GM10266 (cell line): Measurements from ENCODE around the gene CAPN12.
"Not testable (repeated sequence)": the region's sequence is repeated elsewhere in the genome, so short reads cannot be mapped to it uniquely, and the experiment has no call there.

Experiments
- DNase-seq: peaks from one replicate; pipeline ENCODE4 v3.0.0; 2012; ENCODE audit errors: extremely low spot score
- CTCF ChIP-seq: IDR thresholded peaks from 2 replicates; pipeline ENCODE4 v1.5.1; 2012; ENCODE audit warnings: mild to moderate bottlenecking, low read depth; ENCODE audit not compliant: control insufficient read depth, insufficient read depth; ENCODE audit errors: missing control alignments

Gene CAPN12

GRCh38 chr19:38774181-38774950, 30.1 kb upstream of the CAPN12 start:
- no peak for TF ChIP-seq CTCF
- DNase-seq: no peak

- TF ChIP-seq CTCF: no peak
- DNase-seq: no peak
These were observed 29.3 kb upstream of the CAPN12 start, which contains the start of gene LGALS7 for GRCh38 chr19:38773469-38774177. Gene LGALS7 (minus strand): TSS chr19:38773517. CDS start chr19:38773492, 25 bp downstream.

DNA sequence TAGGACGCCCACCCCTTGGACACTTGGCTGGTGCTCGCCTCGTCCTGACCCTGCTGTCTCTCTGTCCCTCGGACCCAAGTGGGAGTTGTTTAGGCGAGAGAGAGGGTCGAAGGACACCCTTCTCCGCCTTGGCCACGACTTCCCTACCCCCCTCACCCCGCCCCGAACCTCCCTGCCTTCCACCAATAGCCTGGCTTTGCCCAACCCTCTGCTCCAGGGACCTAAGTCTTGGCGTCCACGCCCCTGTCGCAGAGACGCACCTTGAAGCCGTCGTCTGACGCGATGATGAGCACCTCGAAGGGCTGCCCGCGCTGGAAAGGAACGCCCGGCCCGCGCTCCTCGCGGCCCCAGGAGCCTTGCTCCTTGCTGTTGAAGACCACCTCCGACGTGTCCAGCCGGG, 27.3 kb upstream of the CAPN12 start:
- not testable (repeated sequence) for DNase-seq

- DNase-seq: not testable (repeated sequence)
These were observed 26.6 kb upstream of the CAPN12 start for GRCh38 chr19:38770949-38771275.

- not testable (repeated sequence) for DNase-seq
These were observed 26.1 kb upstream of the CAPN12 start for GRCh38 chr19:38770228-38770948.

DNA sequence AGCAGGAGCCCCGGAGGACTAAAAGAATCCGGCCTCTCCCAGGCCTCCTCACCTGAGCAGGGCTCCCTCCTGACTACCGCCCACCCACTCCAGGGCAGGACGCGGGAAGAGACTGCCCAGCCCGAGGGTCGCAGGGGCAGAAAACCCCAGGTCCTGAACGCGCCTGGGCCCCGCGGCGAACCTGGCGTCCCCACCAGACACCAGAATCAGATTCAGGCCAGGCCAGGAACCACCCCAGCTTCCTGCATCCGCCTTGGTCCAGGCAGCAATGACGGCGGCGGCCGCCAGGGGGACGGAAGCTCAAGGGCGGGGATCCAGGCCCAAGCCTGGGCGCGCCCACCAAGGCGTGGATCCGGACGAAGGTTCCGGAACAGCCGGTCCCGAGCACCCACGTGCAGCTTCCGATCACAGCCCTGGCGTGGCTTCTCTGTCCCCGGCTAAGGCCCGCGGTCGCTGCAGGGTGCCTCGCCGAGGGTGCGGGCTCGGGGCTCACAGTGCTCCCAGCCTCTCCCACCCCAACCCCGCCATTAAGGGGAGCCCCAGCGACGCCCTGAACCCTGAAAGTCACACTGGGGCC, 25.4 kb upstream of the CAPN12 start:
- DNase-seq: peak; percentile 88
- peak; percentile 81 for TF ChIP-seq CTCF

- DNase-seq: no peak
- TF ChIP-seq CTCF: no peak
These were observed 22.2 kb upstream of the CAPN12 start for GRCh38 chr19:38766276-38767047.

GRCh38 chr19:38765214-38765613, 20.9 kb upstream of the CAPN12 start:
- TF ChIP-seq CTCF: no peak
- no peak for DNase-seq
